ENCODE measurements around the gene RALGAPA2.

- TF ChIP-seq ZNF70 (CRISPR knock-in tag; IDR thresholded peaks at IDR 0.05) (no peak), RARB (CRISPR knock-in tag; IDR thresholded peaks at IDR 0.05) (no peak)
Observed at GRCh38 chr20:20712474-20713243, at the start of gene RALGAPA2.
